Panc1 (cell line): Measurements from ENCODE around the gene SETD3. TPM values are rescaled to one million over a fixed set of nuclear protein-coding genes. Genes with fewer than 3 reads are reported as not detected.

Experiments
- ATAC-seq: fragments of 200-7000 bp; cut with Tn5 transposase; 2 replicates; pipeline ENCODE4 v1.9.1; 2020; ENCODE audit warnings: mild to moderate bottlenecking, moderate library complexity
- BruUV-seq: library from RNA; stranded (reverse); fragments of 400-500 nt; replicated peaks from 2 replicates; lab custom pipeline; 2021; lab: Mats Ljungman, UMichigan
- CTCF ChIA-PET: fragments of 300-600 bp; sonication (Branson Sonifier 250); formaldehyde crosslinking; loops from one replicate; lab custom pipeline; 2022; ENCODE audit warnings: antibody characterized with exemption; lab: Charles Lee
- POLR2A ChIA-PET: fragments of 300-600 bp; sonication (Branson Sonifier 250); formaldehyde crosslinking; loops from one replicate; lab custom pipeline; 2022; ENCODE audit warnings: antibody characterized with exemption; lab: Charles Lee
- DNase-seq: peaks from one replicate; pipeline ENCODE4 v3.0.0-alpha.2; 2010; ENCODE audit warnings: low read depth, low spot score
- H3K27ac ChIP-seq: 2 replicates; pipeline ENCODE4 v1.5.1; 2011; ENCODE audit warnings: mild to moderate bottlenecking, low read length, inconsistent platforms
- H3K27me3 ChIP-seq: fragments of 200-500 bp; sonication (Bioruptor generic); 2 replicates; pipeline ENCODE4 v1.6.0; 2014; ENCODE audit warnings: low read length, inconsistent platforms; ENCODE audit not compliant: control insufficient read depth, insufficient read depth
- H3K36me3 ChIP-seq: fragments of 200-500 bp; sonication (Bioruptor generic); 2 replicates; pipeline ENCODE4 v1.5.1; 2014; ENCODE audit warnings: inconsistent platforms, mild to moderate bottlenecking, low read length, moderate library complexity; ENCODE audit not compliant: control insufficient read depth, insufficient read depth
- H3K4me1 ChIP-seq: 2 replicates; pipeline ENCODE4 v1.5.1; 2011; ENCODE audit warnings: inconsistent platforms, mild to moderate bottlenecking, low read length, moderate library complexity; ENCODE audit not compliant: control insufficient read depth, insufficient read depth
- H3K4me3 ChIP-seq, 2 experiments: 2 replicates each; pipeline ENCODE4 v1.5.1; 2011 to 2012; ENCODE audit warnings: low read depth in 2 of 2, low read length in 2 of 2, mild to moderate bottlenecking in 2 of 2, inconsistent platforms in 1 of 2, moderate library complexity in 1 of 2
- H3K9me3 ChIP-seq: fragments of 200-500 bp; sonication (Bioruptor generic); 2 replicates; pipeline ENCODE4 v1.5.1; 2014; ENCODE audit warnings: low read depth, mild to moderate bottlenecking, inconsistent platforms, low read length, moderate library complexity; ENCODE audit not compliant: control insufficient read depth, insufficient read depth
- CTCF ChIP-seq: fragments of 450-650 bp; IDR thresholded peaks from 2 replicates; pipeline ENCODE4 v1.5.1; 2017; ENCODE audit warnings: mild to moderate bottlenecking
- POLR2AphosphoS5 ChIP-seq: IDR thresholded peaks from 2 replicates; pipeline ENCODE4 v1.6.1; 2012; ENCODE audit warnings: mild to moderate bottlenecking, low read depth, low read length, moderate library complexity
- REST ChIP-seq, 2 experiments: IDR thresholded peaks; 2 replicates each; pipeline ENCODE4 v1.6.1; 2011 to 2012; ENCODE audit warnings: low read depth in 2 of 2, control low read depth in 1 of 2, low read length in 1 of 2, mild to moderate bottlenecking in 1 of 2, moderate library complexity in 1 of 2; ENCODE audit not compliant: insufficient read depth in 1 of 2
- SIN3A ChIP-seq: IDR thresholded peaks from 2 replicates; pipeline ENCODE4 v1.6.1; 2012; ENCODE audit warnings: low read depth, mild to moderate bottlenecking, low read length, moderate library complexity, borderline replicate concordance; ENCODE audit not compliant: insufficient read depth
- TCF7L2 ChIP-seq: IDR thresholded peaks from 2 replicates; pipeline ENCODE4 v1.6.1; 2011; ENCODE audit warnings: mild to moderate bottlenecking, low read depth, low read length, inconsistent platforms
- in situ Hi-C: cut with HindIII; loops from 2 replicates; pipeline ENCODE4 v1.10.0; 2016; ENCODE audit warnings: low sequenced_read_pairs, low pct_unique_long_range_greater_than_20kb
- intact Hi-C: fragments of 100-400 bp; cut with micrococcal nuclease; formaldehyde crosslinking; loops from one replicate; pipeline ENCODE4 v1.10.0; 2022; ENCODE audit not compliant: unreplicated experiment
- total RNA-seq: library from RNA; stranded (reverse); gene quantifications from one replicate; pipeline ENCODE4 v1.2.1, GENCODE V29; 2021; ENCODE audit not compliant: unreplicated experiment

The SETD3 gene
- total RNA-seq, 1 experiment from 2014 or later = 51.1 TPM

DNA sequence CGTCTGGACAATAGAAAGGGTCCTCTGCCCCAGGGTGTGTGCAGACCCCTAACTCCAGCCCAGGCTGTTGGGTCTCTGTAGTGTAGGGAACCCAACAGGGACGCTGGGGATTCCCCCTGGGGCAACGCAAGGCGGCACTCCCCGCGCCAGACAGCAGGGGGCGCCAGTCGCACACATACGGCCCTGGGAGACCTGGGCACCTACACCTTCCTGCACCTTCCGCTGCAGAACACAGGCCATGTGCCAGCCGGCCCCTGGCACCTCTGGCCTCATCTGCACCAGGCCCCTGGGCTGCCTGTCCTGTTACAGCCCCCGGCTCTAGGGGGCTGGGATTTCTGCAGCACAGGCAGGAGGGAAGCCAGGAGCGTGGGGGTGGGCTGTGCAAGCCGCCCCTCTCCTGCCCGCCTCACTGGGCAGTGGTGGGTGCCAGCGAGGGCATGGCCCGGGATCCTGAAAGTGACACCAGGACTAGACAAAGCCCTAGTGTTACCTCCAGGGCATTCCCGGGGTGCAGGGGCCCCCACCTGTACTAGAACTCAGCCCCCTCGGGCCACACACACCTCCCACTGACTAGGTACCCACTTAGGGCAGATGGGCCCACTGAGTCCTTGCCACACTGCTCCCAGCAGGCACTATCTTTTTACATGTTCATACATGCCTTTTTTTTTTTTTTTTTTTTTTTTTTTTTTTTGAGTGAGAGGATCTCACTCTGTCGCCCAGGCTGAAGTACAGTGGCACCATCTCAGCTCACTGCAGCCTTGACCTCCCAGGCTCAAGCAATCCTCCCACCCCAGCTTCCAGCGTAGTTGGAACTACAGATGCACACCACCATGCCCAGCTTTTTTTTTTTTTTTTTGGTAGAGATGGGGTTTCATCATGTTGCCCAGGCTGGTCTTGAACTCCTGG lies 38.0 kb upstream of the SETD3 start:
- TF ChIP-seq REST (IDR thresholded peaks at IDR 0.05; ENCODE audit: insufficient read depth in 1 of 2, low read depth in 2 of 2, low read length in 1 of 2) (0 out of 4 replicates have a peak, but pooled peaks of 1 of the 2 experiments have one; percentile 24), CTCF (peak; percentile 93), POLR2AphosphoS5 (no peak), SIN3A (no peak)
- no peaks in the 10 kb centered on the region for H3K36me3 ChIP-seq
- H3K9me3 ChIP-seq = no peaks in the 10 kb centered on the region
- ATAC-seq = peak; percentile 65
- H3K4me3 ChIP-seq = no peak overlapping the region
- intact Hi-C loops = loop anchor here (2.0 kb wide), 1 partner anchor 110 kb away; no protein-coding TSS in a partner anchor
- no peak overlapping the region for H3K27ac ChIP-seq
- in situ Hi-C loops = no loop called here
- CTCF ChIA-PET = interaction anchor here (0.6 to 0.9 kb wide), 2 partner anchors 87 to 110 kb away, joined by 3 read pairs; no protein-coding TSS in a partner anchor
- POLR2A ChIA-PET = no interaction called here
- no peaks in the 10 kb centered on the region for H3K27me3 ChIP-seq
- BruUV-seq = no TSS peak
- peaks cover 47% of the 10 kb centered on the region for H3K4me1 ChIP-seq
- DNase-seq = peak; percentile 42

- in situ Hi-C loops = no loop called here
- CTCF ChIA-PET = no interaction called here
- POLR2A ChIA-PET = interaction anchor here (0.5 kb wide), 1 partner anchor 213 kb away, joined by 4 read pairs; no protein-coding TSS in a partner anchor
These were observed 37.2 kb upstream of the SETD3 start for GRCh38 chr14:99517643-99518381.

More at GRCh38 chr14:99517643-99518381, 37.2 kb upstream of the SETD3 start:
- intact Hi-C loops = loop anchor here (2.0 kb wide), 1 partner anchor 111 kb away; no protein-coding TSS in a partner anchor
- Histone ChIP-seq H3K27me3 (no peaks in the 10 kb centered on the region), H3K27ac (no peak overlapping the region), H3K9me3 (no peaks in the 10 kb centered on the region), H3K4me3 (no peak overlapping the region), H3K36me3 (no peaks in the 10 kb centered on the region), H3K4me1 (peaks cover 38% of the 10 kb centered on the region)
- no peak for DNase-seq
- no TSS peak for BruUV-seq
- no peak for TF ChIP-seq SIN3A
- no peak for TF ChIP-seq TCF7L2
- TF ChIP-seq REST (IDR thresholded peaks at IDR 0.05; ENCODE audit: insufficient read depth in 1 of 2, low read depth in 2 of 2, low read length in 1 of 2) = no peak
- ATAC-seq = no peak
